T-cell (primary cell): ENCODE data around the gene CTBP1. TPM values are rescaled to one million over a fixed set of nuclear protein-coding genes. Genes with fewer than 3 reads are reported as not detected.

Experiments
- ATAC-seq, 4 experiments: fragments of 200-7000 bp in 3 of 4; fragments of 150-1000 bp in 1 of 4; cut with Tn5 transposase; replicated peaks in 1 of 4; 1 replicate in 3 of 4; 2 replicates in 1 of 4; pipeline ENCODE4 v1.10.0; 2021; ENCODE audit warnings: moderate library complexity in 3 of 4, mild to moderate bottlenecking in 2 of 4, moderate number of reproducible peaks in 1 of 4
- CTCF ChIA-PET, 2 donors: fragments of 300-600 bp; sonication (Branson Sonifier 250); formaldehyde crosslinking; loops; one replicate each; lab custom pipeline; 2022; ENCODE audit warnings: antibody characterized with exemption in 2 of 2; lab: Charles Lee
- POLR2A ChIA-PET, 2 donors: fragments of 300-600 bp; sonication (Branson Sonifier 250); formaldehyde crosslinking; loops; one replicate each; lab custom pipeline; 2022; ENCODE audit warnings: antibody characterized with exemption in 2 of 2; lab: Charles Lee
- DNase-seq, 35 experiments: peaks; one replicate each; pipeline versions ENCODE4 v3.0.0 to v3.0.0-alpha.2; 2013 to 2023
- H3K27ac ChIP-seq: one replicate; pipeline ENCODE4 v1.5.1; 2013; ENCODE audit warnings: low read length
- H3K27me3 ChIP-seq, 2 experiments: replicated peaks in 1 of 2; 1 replicate in 1 of 2; 2 replicates in 1 of 2; pipeline versions ENCODE4 v1.6.1 to v1.7.0; 2013; ENCODE audit warnings: low read length in 1 of 2, mixed read lengths in 1 of 2; ENCODE audit not compliant: control insufficient read depth in 2 of 2, insufficient read depth in 2 of 2; ENCODE audit errors: extremely low read depth in 1 of 2
- H3K36me3 ChIP-seq, 2 donors: 1 replicate in 1 of 2; 2 replicates in 1 of 2; pipeline versions ENCODE4 v1.6.1 to v1.7.0; 2013; ENCODE audit warnings: low read length in 1 of 2; ENCODE audit not compliant: control insufficient read depth in 2 of 2, insufficient read depth in 1 of 2; ENCODE audit errors: extremely low read depth in 1 of 2
- H3K4me1 ChIP-seq, 2 experiments: 1 replicate in 1 of 2; 2 replicates in 1 of 2; pipeline versions ENCODE4 v1.6.1 to v1.7.0; 2013; ENCODE audit warnings: low read length in 2 of 2, mixed read lengths in 1 of 2; ENCODE audit not compliant: insufficient read depth in 2 of 2, control insufficient read depth in 1 of 2; ENCODE audit errors: extremely low read depth in 1 of 2
- H3K4me3 ChIP-seq, 2 donors: 1 replicate in 1 of 2; 2 replicates in 1 of 2; pipeline versions ENCODE4 v1.5.1 to v1.7.0; 2013; ENCODE audit warnings: mild to moderate bottlenecking in 2 of 2, low read length in 1 of 2, moderate library complexity in 1 of 2; ENCODE audit not compliant: control insufficient read depth in 1 of 2; ENCODE audit errors: extremely low read depth in 1 of 2
- H3K9me3 ChIP-seq: 2 replicates; pipeline ENCODE4 v1.7.0; 2013
- H3K27ac Mint-ChIP-seq, 2 donors: one replicate each; pipeline ENCODE4 v1.8.0; 2020 to 2021; ENCODE audit warnings: mild to moderate bottlenecking in 2 of 2, mixed read lengths in 2 of 2
- H3K27me3 Mint-ChIP-seq, 2 donors: one replicate each; pipeline ENCODE4 v1.8.0; 2021 to 2022; ENCODE audit warnings: mixed read lengths in 2 of 2
- H3K36me3 Mint-ChIP-seq: one replicate; pipeline ENCODE4 v1.8.0; 2021; ENCODE audit warnings: mixed read lengths
- H3K4me1 Mint-ChIP-seq, 3 donors: one replicate each; pipeline ENCODE4 v1.8.0; 2020 to 2022; ENCODE audit warnings: mixed read lengths in 3 of 3, mild to moderate bottlenecking in 1 of 3
- H3K4me3 Mint-ChIP-seq, 3 donors: one replicate each; pipeline ENCODE4 v1.8.0; 2020 to 2022; ENCODE audit warnings: mild to moderate bottlenecking in 3 of 3, mixed read lengths in 3 of 3, moderate library complexity in 3 of 3
- H3K9me3 Mint-ChIP-seq, 3 donors: one replicate each; pipeline ENCODE4 v1.8.0; 2020 to 2022; ENCODE audit warnings: mixed read lengths in 3 of 3
- WGBS: methylation state at CpG from one replicate; pipeline ENCODE4 v1.1.5; 2013; ENCODE audit warnings: missing lambda C conversion rate; ENCODE audit not compliant: insufficient coverage; 5-methylcytosine and 5-hydroxymethylcytosine counted together
- total RNA-seq, 35 experiments: library from RNA in 6 of 35; stranded (reverse) in 6 of 35; fragments of 120-200 nt in 1 of 35; gene quantifications; one replicate each; pipeline versions ENCODE4 v1.2.1 to v1.2.4 and lab custom pipeline; 2013 to 2026

The CTBP1 gene
- total RNA-seq, 5 donors from 2014 or later (not counting 1 experiment from before 2014, with no cell fraction given): 185 to 232 (median 207) TPM

GRCh38 chr4:1291996-1292702 lies 43.2 kb upstream of the CTBP1 start:
- Mint-ChIP-seq H3K27ac (no peak overlapping the region), H3K27me3 (no peaks in the 10 kb centered on the region), H3K4me3 (peak overlapping the region; percentile 87 to 95 (median 91)), H3K4me1 (peaks cover 40 to 64% (median 57%) of the 10 kb centered on the region in 3 donors), H3K36me3 (peaks cover 3% of the 10 kb centered on the region), H3K9me3 (no peaks in the 10 kb centered on the region)
- DNase-seq (no peak), ATAC-seq (no peak)
- peaks cover 4 to 16% of the 10 kb centered on the region in 2 donors for H3K36me3 ChIP-seq
- CTCF ChIA-PET: interaction anchor here in 1 of 2 donors (1.5 kb wide), 1 partner anchor 54 kb away, joined by 4 read pairs; the partner anchor contains the start of gene UVSSA
- 88% methylated on average over 10 of the region's 11 CpGs for WGBS
- H3K27ac ChIP-seq: no peak overlapping the region
- no peak overlapping the region for H3K4me3 ChIP-seq
- peaks cover 24 to 62% of the 10 kb centered on the region in 2 experiments for H3K4me1 ChIP-seq
- no peaks in the 10 kb centered on the region for H3K27me3 ChIP-seq
- POLR2A ChIA-PET: no interaction called here
- H3K9me3 ChIP-seq: no peaks in the 10 kb centered on the region

GRCh38 chr4:1291091-1291490 lies 42.2 kb upstream of the CTBP1 start:
- no peak overlapping the region for H3K27ac ChIP-seq
- ATAC-seq (no peak), DNase-seq (no peak)
- H3K4me3 ChIP-seq: peak overlapping the region; percentile 63 to 89
- no peaks in the 10 kb centered on the region for H3K27me3 ChIP-seq
- Mint-ChIP-seq H3K27me3 (no peaks in the 10 kb centered on the region), H3K27ac (peak overlapping the region; percentile 85 to 89), H3K36me3 (no peaks in the 10 kb centered on the region), H3K9me3 (peaks cover 0 to 3% (median 3%) of the 10 kb centered on the region in 3 donors), H3K4me1 (peaks cover 31 to 55% (median 49%) of the 10 kb centered on the region in 3 donors), H3K4me3 (peak overlapping the region; percentile 87 to 95 (median 91))
- H3K36me3 ChIP-seq: peaks cover 4 to 7% of the 10 kb centered on the region in 2 donors
- no peaks in the 10 kb centered on the region for H3K9me3 ChIP-seq
- ChIA-PET CTCF (no interaction called here), POLR2A (interaction anchor here in 1 of 2 donors (0.5 kb wide), 1 partner anchor 12 kb away, joined by 6 read pairs; no protein-coding TSS in a partner anchor)
- peaks cover 24 to 53% of the 10 kb centered on the region in 2 experiments for H3K4me1 ChIP-seq
- WGBS: 64% methylated on average over 8 of the region's 9 CpGs

GRCh38 chr4:1290165-1290977 lies 41.4 kb upstream of the CTBP1 start:
- H3K27ac Mint-ChIP-seq: peak overlapping the region; percentile 85 to 89
- DNase-seq (peak in 4 of 35 experiments; percentile 7 to 34 (median 20)), ATAC-seq (peak in 1 of 4 experiments; percentile 1)
- Histone ChIP-seq H3K4me3 (peak overlapping the region; percentile 63 to 89), H3K4me1 (peaks cover 24 to 52% of the 10 kb centered on the region in 2 experiments), H3K9me3 (no peaks in the 10 kb centered on the region), H3K27ac (peak overlapping the region; percentile 44), H3K27me3 (no peaks in the 10 kb centered on the region), H3K36me3 (peaks cover 4 to 6% of the 10 kb centered on the region in 2 donors)
- peaks cover 31 to 54% (median 48%) of the 10 kb centered on the region in 3 donors for H3K4me1 Mint-ChIP-seq
- H3K9me3 Mint-ChIP-seq: peaks cover 0 to 4% (median 4%) of the 10 kb centered on the region in 3 donors
- 2% methylated on average over 44 of the region's 47 CpGs for WGBS
- CTCF ChIA-PET: interaction anchor here in 1 of 2 donors (0.6 to 1.2 kb wide), 2 partner anchors 12 to 89 kb away, joined by 3 read pairs; no protein-coding TSS in a partner anchor
- H3K36me3 Mint-ChIP-seq: no peaks in the 10 kb centered on the region
- H3K27me3 Mint-ChIP-seq: no peaks in the 10 kb centered on the region
- peak overlapping the region; percentile 87 to 95 (median 91) for H3K4me3 Mint-ChIP-seq
- POLR2A ChIA-PET: interaction anchor here in 1 of 2 donors (0.7 kb wide), 1 partner anchor 23 kb away, joined by 3 read pairs; no protein-coding TSS in a partner anchor

GRCh38 chr4:1289207-1290164 lies 40.6 kb upstream of the CTBP1 start, which contains the start of gene MAEA:
TSS of gene MAEA (plus strand) at chr4:1289891. CDS start at chr4:1289914, 23 bp downstream.
- no peaks in the 10 kb centered on the region for H3K36me3 Mint-ChIP-seq
- no peaks in the 10 kb centered on the region for H3K27me3 ChIP-seq
- H3K4me3 Mint-ChIP-seq: peak within 1 kb of the TSS; percentile 87 to 95 (median 91)
- ATAC-seq (peak; percentile 97 to 98 (median 98)), DNase-seq (peak; percentile 90 to 98 (median 96))
- peak within 1 kb of the TSS; percentile 81 for H3K27ac ChIP-seq
- H3K4me3 ChIP-seq: peak within 1 kb of the TSS; percentile 63 to 89
- no peaks in the 10 kb centered on the region for H3K27me3 Mint-ChIP-seq
- no peaks in the 10 kb centered on the region for H3K9me3 ChIP-seq
- H3K4me1 ChIP-seq: peaks cover 24 to 44% of the 10 kb centered on the region in 2 experiments
- H3K4me1 Mint-ChIP-seq: peaks cover 31 to 45% (median 41%) of the 10 kb centered on the region in 3 donors
- peaks cover 3 to 4% of the 10 kb centered on the region in 2 donors for H3K36me3 ChIP-seq
- ChIA-PET POLR2A (no interaction called here), CTCF (interaction anchor here in 1 of 2 donors (1.1 to 1.4 kb wide), 3 partner anchors 22 to 159 kb away, joined by 3 to 7 read pairs (median 4); no protein-coding TSS in a partner anchor)
- 2% methylated on average over 94 of the region's 95 CpGs for WGBS
- H3K9me3 Mint-ChIP-seq: peaks cover 0 to 4% (median 4%) of the 10 kb centered on the region in 3 donors
- H3K27ac Mint-ChIP-seq: peak within 1 kb of the TSS; percentile 85 to 89

GRCh38 chr4:1288786-1289185 lies 39.9 kb upstream of the CTBP1 start:
- H3K36me3 ChIP-seq: peaks cover 0 to 4% of the 10 kb centered on the region in 2 donors
- no CpG with 5 or more reads among the region's 7 CpGs for WGBS
- no peak for DNase-seq
- H3K9me3 ChIP-seq: no peaks in the 10 kb centered on the region
- Mint-ChIP-seq H3K27ac (peak overlapping the region; percentile 67 to 77), H3K27me3 (no peaks in the 10 kb centered on the region), H3K9me3 (peaks cover 0 to 4% (median 4%) of the 10 kb centered on the region in 3 donors), H3K4me1 (peaks cover 31 to 38% (median 37%) of the 10 kb centered on the region in 3 donors), H3K36me3 (no peaks in the 10 kb centered on the region), H3K4me3 (peak overlapping the region; percentile 73 to 95 (median 87))
- H3K4me1 ChIP-seq: peaks cover 24 to 37% of the 10 kb centered on the region in 2 experiments
- no peak for ATAC-seq
- ChIA-PET CTCF (interaction anchor here in 1 of 2 donors (1.1 to 1.4 kb wide), 2 partner anchors 21 to 158 kb away, joined by 4 to 7 read pairs; no protein-coding TSS in a partner anchor), POLR2A (no interaction called here)
- peak overlapping the region; percentile 81 for H3K27ac ChIP-seq
- peak overlapping the region; percentile 63 to 89 for H3K4me3 ChIP-seq
- H3K27me3 ChIP-seq: no peaks in the 10 kb centered on the region
